ENCODE results near the gene DDX1.
A peak's percentile ranks its signal among the peaks of the same experiment; 100 is the strongest.

The DDX1 gene

GRCh38 chr2:15642011-15642814, 50.5 kb downstream of the DDX1 start:
- Histone ChIP-seq H2BK5ac (ENCODE audit: low read depth, low read length, poor library complexity) (peak overlapping the region; percentile 75), H3K4me1 (ENCODE audit: control insufficient read depth in 1 of 2, insufficient read depth in 2 of 2, low read length in 2 of 2) (peaks cover 23 to 27% of the 10 kb centered on the region in 2 experiments), H3K23ac (ENCODE audit: low read length) (no peak overlapping the region), H2AK5ac (ENCODE audit: low read length) (peak overlapping the region; percentile 77), H2AFZ (ENCODE audit: insufficient read depth, low read length, poor library complexity) (no peak overlapping the region), H2BK120ac (ENCODE audit: insufficient read depth, low read length, poor library complexity) (peak overlapping the region; percentile 78), H3K79me2 (ENCODE audit: control insufficient read depth, insufficient read depth, low read length, poor library complexity) (no peaks in the 10 kb centered on the region), H3K14ac (ENCODE audit: low read length) (peak overlapping the region; percentile 55), H3K36me3 (ENCODE audit: control insufficient read depth in 1 of 2, insufficient read depth in 2 of 2, low read length in 2 of 2) (no peaks in the 10 kb centered on the region), H3K27ac (ENCODE audit: low read depth, low read length) (peak overlapping the region; percentile 84), H4K91ac (ENCODE audit: low read depth, low read length) (peak overlapping the region; percentile 69), H3K9ac (ENCODE audit: low read length) (no peak overlapping the region), H3K79me1 (ENCODE audit: low read length) (peaks cover 16% of the 10 kb centered on the region), H2BK12ac (ENCODE audit: low read length) (peak overlapping the region; percentile 47), H3K27me3 (ENCODE audit: insufficient read depth, low read length) (no peaks in the 10 kb centered on the region), H3K18ac (ENCODE audit: low read length) (peak overlapping the region; percentile 85), H3K4me3 (ENCODE audit: low read depth, low read length) (no peak overlapping the region), H3K9me3 (ENCODE audit: insufficient read depth, low read depth, low read length) (no peaks in the 10 kb centered on the region), H3K4me2 (ENCODE audit: low read length) (no peak overlapping the region), H3K4ac (ENCODE audit: low read depth, low read length) (peak overlapping the region; percentile 45), H4K8ac (ENCODE audit: low read depth, low read length) (peak overlapping the region; percentile 51), H4K12ac (ENCODE audit: low read depth, low read length) (peak overlapping the region; percentile 13)
- DNase-seq = peak in 1 of 2 donors; percentile 53
- no CpG with 5 or more reads among the region's 12 CpGs for WGBS (ENCODE audit: extremely low coverage, insufficient coverage, insufficient read length)

GRCh38 chr2:15642815-15643500, 51.3 kb downstream of the DDX1 start:
- Histone ChIP-seq H2BK5ac (ENCODE audit: low read depth, low read length, poor library complexity) (peak overlapping the region; percentile 75), H3K79me2 (ENCODE audit: control insufficient read depth, insufficient read depth, low read length, poor library complexity) (no peaks in the 10 kb centered on the region), H3K9ac (ENCODE audit: low read length) (no peak overlapping the region), H3K9me3 (ENCODE audit: insufficient read depth, low read depth, low read length) (no peaks in the 10 kb centered on the region), H3K4me2 (ENCODE audit: low read length) (no peak overlapping the region), H2BK120ac (ENCODE audit: insufficient read depth, low read length, poor library complexity) (peak overlapping the region; percentile 58), H3K14ac (ENCODE audit: low read length) (peak overlapping the region; percentile 75), H3K18ac (ENCODE audit: low read length) (peak overlapping the region; percentile 85), H3K4me3 (ENCODE audit: low read depth, low read length) (no peak overlapping the region), H3K23ac (ENCODE audit: low read length) (no peak overlapping the region), H3K36me3 (ENCODE audit: control insufficient read depth in 1 of 2, insufficient read depth in 2 of 2, low read length in 2 of 2) (no peaks in the 10 kb centered on the region), H3K27ac (ENCODE audit: low read depth, low read length) (peak overlapping the region; percentile 84), H3K4me1 (ENCODE audit: control insufficient read depth in 1 of 2, insufficient read depth in 2 of 2, low read length in 2 of 2) (peaks cover 23 to 27% of the 10 kb centered on the region in 2 experiments), H3K79me1 (ENCODE audit: low read length) (peaks cover 18% of the 10 kb centered on the region), H4K12ac (ENCODE audit: low read depth, low read length) (peak overlapping the region; percentile 13), H3K27me3 (ENCODE audit: insufficient read depth, low read length) (no peaks in the 10 kb centered on the region), H2BK12ac (ENCODE audit: low read length) (peak overlapping the region; percentile 65), H2AK5ac (ENCODE audit: low read length) (peak overlapping the region; percentile 77), H3K4ac (ENCODE audit: low read depth, low read length) (peak overlapping the region; percentile 47), H4K91ac (ENCODE audit: low read depth, low read length) (peak overlapping the region; percentile 69), H2AFZ (ENCODE audit: insufficient read depth, low read length, poor library complexity) (no peak overlapping the region), H4K8ac (ENCODE audit: low read depth, low read length) (peak overlapping the region; percentile 49)
- DNase-seq = no peak
- no CpG with 5 or more reads among the region's 13 CpGs for WGBS (ENCODE audit: extremely low coverage, insufficient coverage, insufficient read length)

GRCh38 chr2:15643791-15644585, 52.3 kb downstream of the DDX1 start:
- no peak overlapping the region for H3K4ac ChIP-seq (ENCODE audit: low read depth, low read length)
- no peak overlapping the region for H4K12ac ChIP-seq (ENCODE audit: low read depth, low read length)
- H3K9me3 ChIP-seq (ENCODE audit: insufficient read depth, low read depth, low read length) = no peaks in the 10 kb centered on the region
- no peak overlapping the region for H3K23ac ChIP-seq (ENCODE audit: low read length)
- H3K27ac ChIP-seq (ENCODE audit: low read depth, low read length) = no peak overlapping the region
- no peak overlapping the region for H3K4me3 ChIP-seq (ENCODE audit: low read depth, low read length)
- H3K18ac ChIP-seq (ENCODE audit: low read length) = no peak overlapping the region
- no peak overlapping the region for H3K14ac ChIP-seq (ENCODE audit: low read length)
- H2AFZ ChIP-seq (ENCODE audit: insufficient read depth, low read length, poor library complexity) = no peak overlapping the region
- no CpG with 5 or more reads among the region's 4 CpGs for WGBS (ENCODE audit: extremely low coverage, insufficient coverage, insufficient read length)
- no peak overlapping the region for H2BK5ac ChIP-seq (ENCODE audit: low read depth, low read length, poor library complexity)
- no peaks in the 10 kb centered on the region for H3K36me3 ChIP-seq (ENCODE audit: control insufficient read depth in 1 of 2, insufficient read depth in 2 of 2, low read length in 2 of 2)
- H3K4me1 ChIP-seq (ENCODE audit: control insufficient read depth in 1 of 2, insufficient read depth in 2 of 2, low read length in 2 of 2) = peaks cover 20 to 25% of the 10 kb centered on the region in 2 experiments
- no peak for DNase-seq
- no peak overlapping the region for H3K4me2 ChIP-seq (ENCODE audit: low read length)
- H2AK5ac ChIP-seq (ENCODE audit: low read length) = no peak overlapping the region
- H3K79me1 ChIP-seq (ENCODE audit: low read length) = peaks cover 15% of the 10 kb centered on the region
- H3K27me3 ChIP-seq (ENCODE audit: insufficient read depth, low read length) = no peaks in the 10 kb centered on the region
- H4K91ac ChIP-seq (ENCODE audit: low read depth, low read length) = no peak overlapping the region
- peak overlapping the region; percentile 8 for H2BK12ac ChIP-seq (ENCODE audit: low read length)
- H3K9ac ChIP-seq (ENCODE audit: low read length) = no peak overlapping the region
- H3K79me2 ChIP-seq (ENCODE audit: control insufficient read depth, insufficient read depth, low read length, poor library complexity) = no peaks in the 10 kb centered on the region
- peak overlapping the region; percentile 41 for H2BK120ac ChIP-seq (ENCODE audit: insufficient read depth, low read length, poor library complexity)
- H4K8ac ChIP-seq (ENCODE audit: low read depth, low read length) = no peak overlapping the region

- H3K23ac ChIP-seq (ENCODE audit: low read length) = no peak overlapping the region
Measured at GRCh38 chr2:15645300-15645699, 53.6 kb downstream of the DDX1 start.

More at GRCh38 chr2:15645300-15645699, 53.6 kb downstream of the DDX1 start:
- no peak overlapping the region for H3K9ac ChIP-seq (ENCODE audit: low read length)
- H2BK5ac ChIP-seq (ENCODE audit: low read depth, low read length, poor library complexity) = no peak overlapping the region
- H3K9me3 ChIP-seq (ENCODE audit: insufficient read depth, low read depth, low read length) = no peaks in the 10 kb centered on the region
- H4K8ac ChIP-seq (ENCODE audit: low read depth, low read length) = no peak overlapping the region
- H4K91ac ChIP-seq (ENCODE audit: low read depth, low read length) = peak overlapping the region; percentile 55
- H3K27ac ChIP-seq (ENCODE audit: low read depth, low read length) = no peak overlapping the region
- DNase-seq = peak in 1 of 2 donors; percentile 46
- no peak overlapping the region for H4K12ac ChIP-seq (ENCODE audit: low read depth, low read length)
- H2BK120ac ChIP-seq (ENCODE audit: insufficient read depth, low read length, poor library complexity) = no peak overlapping the region
- peaks cover 29 to 34% of the 10 kb centered on the region in 2 experiments for H3K4me1 ChIP-seq (ENCODE audit: control insufficient read depth in 1 of 2, insufficient read depth in 2 of 2, low read length in 2 of 2)
- no peaks in the 10 kb centered on the region for H3K27me3 ChIP-seq (ENCODE audit: insufficient read depth, low read length)
- no peak overlapping the region for H3K4me2 ChIP-seq (ENCODE audit: low read length)
- peak overlapping the region; percentile 90 for H2AK5ac ChIP-seq (ENCODE audit: low read length)
- peak overlapping the region; percentile 77 for H2BK12ac ChIP-seq (ENCODE audit: low read length)
- H3K79me1 ChIP-seq (ENCODE audit: low read length) = peaks cover 19% of the 10 kb centered on the region
- WGBS (ENCODE audit: extremely low coverage, insufficient coverage, insufficient read length) = no CpG with 5 or more reads among the region's 2 CpGs
- H3K14ac ChIP-seq (ENCODE audit: low read length) = peak overlapping the region; percentile 34
- H2AFZ ChIP-seq (ENCODE audit: insufficient read depth, low read length, poor library complexity) = no peak overlapping the region
- H3K36me3 ChIP-seq (ENCODE audit: control insufficient read depth in 1 of 2, insufficient read depth in 2 of 2, low read length in 2 of 2) = no peaks in the 10 kb centered on the region
- no peak overlapping the region for H3K4ac ChIP-seq (ENCODE audit: low read depth, low read length)
- peak overlapping the region; percentile 47 for H3K18ac ChIP-seq (ENCODE audit: low read length)
- H3K4me3 ChIP-seq (ENCODE audit: low read depth, low read length) = no peak overlapping the region
- H3K79me2 ChIP-seq (ENCODE audit: control insufficient read depth, insufficient read depth, low read length, poor library complexity) = no peaks in the 10 kb centered on the region

Measured in trophoblast cell (in vitro differentiated cells and primary cell).